Memory B cell (primary cell): ENCODE results near the gene CTXN2.

ENCODE experiments used
- ATAC-seq: fragments of 150-1000 bp; cut with Tn5 transposase; 2 replicates; pipeline ENCODE4 v1.10.0; 2021; ENCODE audit warnings: low read depth, mild to moderate bottlenecking, moderate library complexity
- DNase-seq, 2 donors: peaks; one replicate each; pipeline ENCODE4 v3.0.0; 2022; ENCODE audit warnings: low spot score in 2 of 2
- H3K27ac Mint-ChIP-seq: one replicate; pipeline ENCODE4 v1.8.0; 2022; ENCODE audit warnings: mild to moderate bottlenecking, moderate library complexity, mixed read lengths
- H3K27me3 Mint-ChIP-seq: one replicate; pipeline ENCODE4 v1.8.0; 2022; ENCODE audit warnings: mixed read lengths
- H3K36me3 Mint-ChIP-seq: one replicate; pipeline ENCODE4 v1.8.0; 2022; ENCODE audit warnings: mild to moderate bottlenecking, mixed read lengths
- H3K4me1 Mint-ChIP-seq: one replicate; pipeline ENCODE4 v1.8.0; 2022; ENCODE audit warnings: mixed read lengths
- H3K4me3 Mint-ChIP-seq: one replicate; pipeline ENCODE4 v1.8.0; 2022; ENCODE audit warnings: mild to moderate bottlenecking, moderate library complexity, mixed read lengths
- H3K9me3 Mint-ChIP-seq: one replicate; pipeline ENCODE4 v1.8.0; 2022; ENCODE audit warnings: mixed read lengths

CTXN2 gene

GRCh38 chr15:48191574-48192225 lies at the start of gene CTXN2:
TSS of gene CTXN2 (plus strand) at chr15:48191665. CDS start at chr15:48201301, 9,636 bp downstream.
- Mint-ChIP-seq H3K27me3 (peaks cover 10% of the 10 kb centered on the region), H3K9me3 (peaks cover 5% of the 10 kb centered on the region), H3K27ac (no peak within 1 kb of the TSS), H3K4me3 (no peak within 1 kb of the TSS), H3K36me3 (no peaks in the 10 kb centered on the region), H3K4me1 (no peaks in the 10 kb centered on the region)
- DNase-seq (no peak), ATAC-seq (no peak)

DNA sequence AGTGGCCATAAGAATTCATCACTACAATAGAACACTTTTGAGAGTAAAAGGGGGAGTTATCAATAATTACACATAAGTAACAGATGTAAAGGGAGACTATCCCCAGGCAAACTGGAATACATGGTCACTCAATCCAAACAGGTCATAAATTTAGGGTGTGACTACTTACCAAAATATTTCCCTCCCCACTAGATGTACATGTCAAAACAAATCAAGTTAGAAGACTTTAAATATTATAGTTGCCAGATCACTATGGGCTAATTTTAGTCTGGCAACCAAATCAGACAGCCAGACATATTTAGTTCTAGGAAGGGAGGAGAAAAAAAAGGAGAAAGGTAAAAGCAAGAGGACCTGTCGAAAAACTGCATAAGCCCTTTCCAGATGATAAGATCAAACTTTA lies 47.6 kb upstream of the CTXN2 start:
- DNase-seq (no peak), ATAC-seq (no peak)
- H3K4me3 Mint-ChIP-seq: no peak overlapping the region
- H3K36me3 Mint-ChIP-seq: no peaks in the 10 kb centered on the region
- H3K9me3 Mint-ChIP-seq: no peaks in the 10 kb centered on the region
- no peak overlapping the region for H3K27ac Mint-ChIP-seq
- no peaks in the 10 kb centered on the region for H3K27me3 Mint-ChIP-seq
- peaks cover 3% of the 10 kb centered on the region for H3K4me1 Mint-ChIP-seq

- H3K4me3 Mint-ChIP-seq: no peak overlapping the region
- no peak overlapping the region for H3K27ac Mint-ChIP-seq
- H3K36me3 Mint-ChIP-seq: peaks cover 5% of the 10 kb centered on the region
- no peak for ATAC-seq
- peaks cover 3% of the 10 kb centered on the region for H3K4me1 Mint-ChIP-seq
- DNase-seq: no peak
- no peaks in the 10 kb centered on the region for H3K27me3 Mint-ChIP-seq
- H3K9me3 Mint-ChIP-seq: no peaks in the 10 kb centered on the region
These were observed 46.6 kb upstream of the CTXN2 start for GRCh38 chr15:48144889-48145288.

GRCh38 chr15:48145923-48146322 lies 45.5 kb upstream of the CTXN2 start:
- Mint-ChIP-seq H3K4me1 (peaks cover 3% of the 10 kb centered on the region), H3K27ac (no peak overlapping the region), H3K27me3 (no peaks in the 10 kb centered on the region), H3K9me3 (no peaks in the 10 kb centered on the region), H3K4me3 (no peak overlapping the region), H3K36me3 (peaks cover 8% of the 10 kb centered on the region)
- ATAC-seq (no peak), DNase-seq (no peak)

DNA sequence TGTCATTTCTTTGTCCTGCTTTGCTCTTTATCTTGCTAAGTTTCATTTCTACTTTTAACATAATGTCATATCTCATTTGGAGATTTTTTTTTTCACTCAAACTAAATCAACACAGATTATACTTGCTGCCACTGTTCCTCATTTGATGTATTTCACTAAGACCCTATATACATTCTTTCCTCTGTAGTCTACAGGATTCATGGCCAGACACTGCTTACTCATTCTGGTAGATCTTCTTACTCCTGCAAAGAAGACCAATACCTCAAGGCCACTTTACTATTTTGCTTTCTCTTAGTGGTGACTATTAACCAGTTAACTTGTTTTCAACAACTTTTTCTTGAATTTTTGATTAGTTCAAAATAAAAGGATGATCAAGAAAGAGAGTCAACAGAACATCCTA lies 44.1 kb upstream of the CTXN2 start:
- no peak overlapping the region for H3K4me3 Mint-ChIP-seq
- peaks cover 3% of the 10 kb centered on the region for H3K4me1 Mint-ChIP-seq
- H3K36me3 Mint-ChIP-seq: peaks cover 15% of the 10 kb centered on the region

DNA sequence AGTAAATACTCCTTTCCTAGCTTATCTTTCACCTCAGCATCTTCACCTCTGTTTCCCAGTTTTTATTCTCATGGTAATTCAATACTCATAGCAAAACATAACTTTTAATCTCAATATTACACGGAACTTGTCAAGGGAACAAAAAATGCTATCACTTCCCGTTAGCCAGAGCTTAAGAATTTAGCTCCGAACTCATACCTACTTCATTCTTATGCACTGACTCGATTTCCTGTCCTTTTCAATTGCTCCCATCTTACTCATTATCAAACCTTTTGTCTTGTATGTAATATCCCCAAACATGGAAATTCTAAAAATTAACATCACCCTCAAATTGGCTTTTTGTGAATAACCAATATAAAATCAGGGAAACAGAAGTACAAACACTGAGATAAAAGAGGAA lies 41.6 kb upstream of the CTXN2 start:
- no peaks in the 10 kb centered on the region for H3K9me3 Mint-ChIP-seq
- H3K27ac Mint-ChIP-seq: no peak overlapping the region
- H3K36me3 Mint-ChIP-seq: peaks cover 17% of the 10 kb centered on the region
- no peaks in the 10 kb centered on the region for H3K27me3 Mint-ChIP-seq
- peaks cover 2% of the 10 kb centered on the region for H3K4me1 Mint-ChIP-seq
- DNase-seq (no peak), ATAC-seq (no peak)
- no peak overlapping the region for H3K4me3 Mint-ChIP-seq

More for the DNA sequence above, 44.1 kb upstream of the CTXN2 start:
- Mint-ChIP-seq H3K9me3 (no peaks in the 10 kb centered on the region), H3K27ac (no peak overlapping the region), H3K27me3 (no peaks in the 10 kb centered on the region)
- ATAC-seq (no peak), DNase-seq (no peak)

DNA sequence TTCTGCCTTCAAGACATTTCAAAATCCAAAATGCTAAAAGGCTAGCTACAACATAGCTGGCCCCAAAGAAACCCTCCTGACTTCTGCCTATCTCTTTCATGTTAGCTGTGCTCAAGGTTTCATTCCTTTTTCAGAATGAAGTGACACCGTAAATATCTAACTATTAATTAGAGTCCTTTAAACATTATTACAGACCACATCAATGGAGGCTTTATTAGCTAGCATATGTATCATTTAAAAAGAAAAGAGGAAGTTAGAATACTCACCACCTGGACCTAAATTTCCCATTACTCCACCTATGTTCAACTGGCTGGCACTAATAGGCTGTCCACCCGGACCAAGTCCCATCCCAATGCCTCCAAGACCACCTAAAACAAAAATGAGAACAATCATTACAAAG lies 37.9 kb upstream of the CTXN2 start:
- Mint-ChIP-seq H3K27me3 (no peaks in the 10 kb centered on the region), H3K27ac (no peak overlapping the region), H3K36me3 (peaks cover 21% of the 10 kb centered on the region), H3K4me3 (no peak overlapping the region), H3K4me1 (no peaks in the 10 kb centered on the region), H3K9me3 (no peaks in the 10 kb centered on the region)
- no peak for ATAC-seq
- no peak for DNase-seq

DNA sequence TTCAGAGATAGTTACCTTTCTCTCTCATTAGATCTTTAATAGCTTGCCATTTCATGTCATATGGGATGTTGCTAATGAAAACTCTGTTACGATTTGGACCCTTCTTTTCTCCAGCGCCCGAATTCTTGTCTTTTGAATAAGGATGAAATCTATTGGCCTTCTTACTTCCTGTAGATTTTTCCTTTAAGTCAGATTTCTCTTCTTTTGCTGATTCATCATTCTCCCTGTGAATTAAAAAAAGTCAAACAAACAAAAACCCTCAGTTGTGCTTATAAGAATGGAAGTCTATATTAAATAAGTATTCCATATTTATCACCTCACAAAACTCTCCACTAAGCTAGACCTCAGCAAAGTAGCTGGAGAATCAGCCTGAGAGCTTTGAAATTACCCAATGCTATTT lies 22.8 kb upstream of the CTXN2 start:
- DNase-seq: no peak
- Mint-ChIP-seq H3K27ac (no peak overlapping the region), H3K36me3 (peaks cover 15% of the 10 kb centered on the region), H3K27me3 (no peaks in the 10 kb centered on the region), H3K4me1 (no peaks in the 10 kb centered on the region), H3K4me3 (no peak overlapping the region), H3K9me3 (no peaks in the 10 kb centered on the region)
- no peak for ATAC-seq

GRCh38 chr15:48170981-48171380 lies 20.5 kb upstream of the CTXN2 start:
- Mint-ChIP-seq H3K36me3 (peaks cover 15% of the 10 kb centered on the region), H3K4me3 (no peak overlapping the region), H3K4me1 (peaks cover 3% of the 10 kb centered on the region), H3K9me3 (no peaks in the 10 kb centered on the region), H3K27ac (no peak overlapping the region), H3K27me3 (no peaks in the 10 kb centered on the region)
- no peak for ATAC-seq
- no peak for DNase-seq

DNA sequence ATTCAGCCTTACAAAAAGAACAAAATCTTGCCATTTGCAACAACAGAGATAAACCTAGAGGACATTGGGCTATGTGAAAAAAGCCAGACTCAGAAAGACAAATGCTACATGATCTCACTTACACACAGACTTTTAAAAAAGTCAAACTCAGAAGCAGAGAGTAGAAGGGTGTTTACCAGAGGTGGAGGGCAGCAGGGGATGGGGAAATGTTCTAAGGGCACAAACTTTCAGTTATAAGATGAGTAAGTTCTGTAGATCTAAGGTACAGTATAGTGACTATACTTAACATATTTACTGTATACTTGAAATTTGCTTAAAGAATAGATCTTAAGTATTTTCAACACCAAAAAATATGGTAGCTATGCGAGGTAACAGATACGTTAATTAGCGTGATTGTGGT lies 16.3 kb upstream of the CTXN2 start:
- H3K27ac Mint-ChIP-seq: no peak overlapping the region

GRCh38 chr15:48176112-48176511 lies 15.4 kb upstream of the CTXN2 start:
- H3K36me3 Mint-ChIP-seq: peaks cover 9% of the 10 kb centered on the region
- no peaks in the 10 kb centered on the region for H3K9me3 Mint-ChIP-seq
- ATAC-seq: no peak
- H3K27ac Mint-ChIP-seq: no peak overlapping the region
- H3K4me1 Mint-ChIP-seq: peaks cover 12% of the 10 kb centered on the region
- no peak for DNase-seq
- no peak overlapping the region for H3K4me3 Mint-ChIP-seq
- peaks cover under 1% of the 10 kb centered on the region for H3K27me3 Mint-ChIP-seq

More for the DNA sequence above, 16.3 kb upstream of the CTXN2 start:
- no peak for ATAC-seq
- Mint-ChIP-seq H3K36me3 (peaks cover 9% of the 10 kb centered on the region), H3K4me3 (no peak overlapping the region), H3K4me1 (peaks cover 12% of the 10 kb centered on the region), H3K27me3 (no peaks in the 10 kb centered on the region), H3K9me3 (no peaks in the 10 kb centered on the region)
- no peak for DNase-seq

- DNase-seq: no peak
- peaks cover 3% of the 10 kb centered on the region for H3K27me3 Mint-ChIP-seq
- peak overlapping the region; percentile 98 for H3K27ac Mint-ChIP-seq
- H3K4me1 Mint-ChIP-seq: peaks cover 12% of the 10 kb centered on the region
- H3K9me3 Mint-ChIP-seq: no peaks in the 10 kb centered on the region
- ATAC-seq: no peak
- H3K36me3 Mint-ChIP-seq: peaks cover 9% of the 10 kb centered on the region
- peak overlapping the region; percentile 94 for H3K4me3 Mint-ChIP-seq
These were observed 14.5 kb upstream of the CTXN2 start for GRCh38 chr15:48176957-48177356.

- peak overlapping the region; percentile 98 for H3K27ac Mint-ChIP-seq
- DNase-seq (no peak), ATAC-seq (peak; percentile 58)
- peaks cover 12% of the 10 kb centered on the region for H3K4me1 Mint-ChIP-seq
- H3K36me3 Mint-ChIP-seq: peaks cover 9% of the 10 kb centered on the region
- H3K27me3 Mint-ChIP-seq: peaks cover 4% of the 10 kb centered on the region
- no peaks in the 10 kb centered on the region for H3K9me3 Mint-ChIP-seq
- H3K4me3 Mint-ChIP-seq: peak overlapping the region; percentile 94
These were observed 14.1 kb upstream of the CTXN2 start for GRCh38 chr15:48177383-48177765.

GRCh38 chr15:48177766-48178647 lies 13.5 kb upstream of the CTXN2 start, which contains the start of gene MYEF2:
TSS of gene MYEF2 (minus strand) at chr15:48178295. CDS start at chr15:48178237, 58 bp downstream.
- peak; percentile 67 for DNase-seq
- Mint-ChIP-seq H3K4me1 (peaks cover 12% of the 10 kb centered on the region), H3K27ac (peak within 1 kb of the TSS; percentile 98), H3K4me3 (peak within 1 kb of the TSS; percentile 94), H3K27me3 (peaks cover 5% of the 10 kb centered on the region), H3K36me3 (peaks cover 6% of the 10 kb centered on the region), H3K9me3 (no peaks in the 10 kb centered on the region)
- peak; percentile 75 for ATAC-seq
